HepG2 (cell line): ENCODE data around the gene SMTN. TPM values are rescaled to one million over a fixed set of nuclear protein-coding genes. Genes with fewer than 3 reads are reported as not detected.

Experiments
- ATF7-NPFF ChIP-seq: sonication (generic); formaldehyde crosslinking; IDR thresholded peaks from 2 replicates; pipeline ENCODE4 v1.8.1; 2023; ENCODE audit warnings: mild to moderate bottlenecking, low read depth, missing genetic modification reagents, moderate library complexity
- ATM ChIP-seq: fragments of 450-650 bp; IDR thresholded peaks from 2 replicates; pipeline ENCODE4 v1.7.1; 2017; ENCODE audit warnings: mild to moderate bottlenecking, borderline replicate concordance
- CBX5 ChIP-seq: sonication (generic); formaldehyde crosslinking; IDR thresholded peaks from 2 replicates; pipeline ENCODE4 v1.4.0; 2020; ENCODE audit warnings: missing genetic modification reagents, borderline replicate concordance
- FOXP1 ChIP-seq, 2 experiments: fragments of 450-650 bp in 1 of 2; IDR thresholded peaks; 2 replicates each; pipeline ENCODE4 v1.6.1; 2017 to 2018; ENCODE audit warnings: antibody characterized with exemption in 1 of 2
- HNRNPH1 ChIP-seq: fragments of 200-400 bp; formaldehyde crosslinking; optimal IDR thresholded peaks from 2 replicates; pipeline ENCODE3; 2017; ENCODE audit warnings: mild to moderate bottlenecking, low read depth, low read length
- HNRNPK ChIP-seq: fragments of 200-400 bp; formaldehyde crosslinking; IDR thresholded peaks from 2 replicates; pipeline ENCODE4 v1.6.1; 2018; ENCODE audit warnings: low read length, low read depth, moderate library complexity, mild to moderate bottlenecking; ENCODE audit not compliant: poor library complexity, severe bottlenecking
- ISL2 ChIP-seq: sonication (generic); formaldehyde crosslinking; IDR thresholded peaks from 2 replicates; pipeline ENCODE4 v1.5.0; 2020; ENCODE audit warnings: missing genetic modification reagents
- JARID2 ChIP-seq: sonication (generic); formaldehyde crosslinking; IDR thresholded peaks from 2 replicates; pipeline ENCODE4 v1.8.1; 2023; ENCODE audit warnings: missing genetic modification reagents, inconsistent platforms; ENCODE audit not compliant: insufficient replicate concordance
- MBD4 ChIP-seq: IDR thresholded peaks from 2 replicates; pipeline ENCODE4 v1.6.1; 2012; ENCODE audit warnings: low read length, inconsistent platforms, borderline replicate concordance
- MIER3 ChIP-seq: IDR thresholded peaks from 2 replicates; pipeline ENCODE4 v1.6.1; 2016; ENCODE audit warnings: missing compliant biosample characterization, borderline replicate concordance
- MXI1 ChIP-seq: IDR thresholded peaks from 3 replicates; pipeline ENCODE4 v1.6.1; 2012; ENCODE audit warnings: low read depth, low read length, inconsistent platforms, borderline replicate concordance
- ZFP37 ChIP-seq: sonication (generic); formaldehyde crosslinking; IDR thresholded peaks from 2 replicates; pipeline ENCODE4 v1.4.0; 2020; ENCODE audit warnings: missing genetic modification reagents, borderline replicate concordance
- ZNF180 ChIP-seq: sonication (generic); formaldehyde crosslinking; IDR thresholded peaks from 2 replicates; pipeline ENCODE4 v1.4.0; 2020; ENCODE audit warnings: low read depth, missing genetic modification reagents, borderline replicate concordance
- polyA plus RNA-seq, 8 experiments: library from polyadenylated mRNA; depleted of rRNA in 3 of 8; stranded (reverse) in 7 of 8; unstranded in 1 of 8; fragments of >200 nt; fragmentation: Illumina TruSeq in 4 of 8; extraction: Trizol in 4 of 8; gene quantifications; 2 replicates each; pipeline versions ENCODE4 v1.2.1 to v1.2.3, GENCODE V29; 2011 to 2016; ENCODE audit warnings: low read depth in 4 of 8, missing spikeins in 1 of 8, mixed read lengths in 1 of 8; ENCODE audit not compliant: insufficient read depth in 1 of 8
- total RNA-seq, 5 experiments: library from RNA; depleted of rRNA; stranded (reverse); fragments of >200 nt; fragmentation: Illumina TruSeq; extraction: Trizol; gene quantifications; 2 replicates each; pipeline ENCODE4 v1.2.3, GENCODE V29; 2016; ENCODE audit warnings: low read depth in 1 of 5
- TF ChIP-seq, protein P1 (sequence below), 2 experiments: fragments of 450-650 bp in 1 of 2; sonication (generic) in 1 of 2; formaldehyde crosslinking in 1 of 2; IDR thresholded peaks; 2 replicates each; pipeline versions ENCODE4 v1.6.1 to v1.8.0; 2016 to 2022; ENCODE audit warnings: antibody characterized with exemption in 1 of 2, mild to moderate bottlenecking in 1 of 2, missing genetic modification reagents in 1 of 2
- TF ChIP-seq, protein P2 (sequence below): sonication (generic); formaldehyde crosslinking; IDR thresholded peaks from 2 replicates; pipeline ENCODE4 v1.4.0; 2020; ENCODE audit warnings: low read depth, missing genetic modification reagents
- TF ChIP-seq, protein P3 (sequence below): sonication (generic); formaldehyde crosslinking; IDR thresholded peaks from 2 replicates; pipeline ENCODE4 v1.4.0; 2020; ENCODE audit warnings: missing genetic modification reagents

SMTN gene
- total and polyA plus RNA-seq, 2 of the 13 experiments (the other 11 are each of a cell fraction or from before 2014, with no cell fraction given): 14.7 to 26.1 TPM

DNA sequence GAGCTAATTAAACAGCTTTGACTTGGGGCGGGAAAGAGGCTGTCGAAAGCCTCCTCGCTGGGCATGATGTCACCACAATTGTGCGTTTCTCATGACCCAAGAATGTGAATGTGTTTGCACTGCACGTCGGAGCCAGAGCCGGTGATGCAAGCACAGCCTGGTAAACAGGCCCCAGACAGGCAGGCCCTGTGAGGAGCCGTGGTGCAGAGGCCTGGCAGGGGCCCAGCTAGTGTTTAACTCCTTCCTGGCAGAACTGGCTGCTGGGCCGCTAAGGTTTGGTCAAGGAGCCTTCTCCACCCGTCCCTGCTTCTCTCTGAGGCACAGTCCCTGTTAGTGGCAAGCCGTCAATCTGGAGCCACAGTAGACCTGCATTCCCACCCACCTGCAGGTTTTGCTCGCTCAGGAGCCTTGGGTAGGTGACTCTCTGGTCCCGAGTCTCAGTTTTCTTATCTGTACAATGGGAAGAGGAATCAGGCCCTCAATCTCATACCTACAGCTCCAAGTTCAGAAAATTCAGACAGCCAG is 25.4 kb upstream of the SMTN start (continued):
- TF ChIP-seq, protein P1, sequence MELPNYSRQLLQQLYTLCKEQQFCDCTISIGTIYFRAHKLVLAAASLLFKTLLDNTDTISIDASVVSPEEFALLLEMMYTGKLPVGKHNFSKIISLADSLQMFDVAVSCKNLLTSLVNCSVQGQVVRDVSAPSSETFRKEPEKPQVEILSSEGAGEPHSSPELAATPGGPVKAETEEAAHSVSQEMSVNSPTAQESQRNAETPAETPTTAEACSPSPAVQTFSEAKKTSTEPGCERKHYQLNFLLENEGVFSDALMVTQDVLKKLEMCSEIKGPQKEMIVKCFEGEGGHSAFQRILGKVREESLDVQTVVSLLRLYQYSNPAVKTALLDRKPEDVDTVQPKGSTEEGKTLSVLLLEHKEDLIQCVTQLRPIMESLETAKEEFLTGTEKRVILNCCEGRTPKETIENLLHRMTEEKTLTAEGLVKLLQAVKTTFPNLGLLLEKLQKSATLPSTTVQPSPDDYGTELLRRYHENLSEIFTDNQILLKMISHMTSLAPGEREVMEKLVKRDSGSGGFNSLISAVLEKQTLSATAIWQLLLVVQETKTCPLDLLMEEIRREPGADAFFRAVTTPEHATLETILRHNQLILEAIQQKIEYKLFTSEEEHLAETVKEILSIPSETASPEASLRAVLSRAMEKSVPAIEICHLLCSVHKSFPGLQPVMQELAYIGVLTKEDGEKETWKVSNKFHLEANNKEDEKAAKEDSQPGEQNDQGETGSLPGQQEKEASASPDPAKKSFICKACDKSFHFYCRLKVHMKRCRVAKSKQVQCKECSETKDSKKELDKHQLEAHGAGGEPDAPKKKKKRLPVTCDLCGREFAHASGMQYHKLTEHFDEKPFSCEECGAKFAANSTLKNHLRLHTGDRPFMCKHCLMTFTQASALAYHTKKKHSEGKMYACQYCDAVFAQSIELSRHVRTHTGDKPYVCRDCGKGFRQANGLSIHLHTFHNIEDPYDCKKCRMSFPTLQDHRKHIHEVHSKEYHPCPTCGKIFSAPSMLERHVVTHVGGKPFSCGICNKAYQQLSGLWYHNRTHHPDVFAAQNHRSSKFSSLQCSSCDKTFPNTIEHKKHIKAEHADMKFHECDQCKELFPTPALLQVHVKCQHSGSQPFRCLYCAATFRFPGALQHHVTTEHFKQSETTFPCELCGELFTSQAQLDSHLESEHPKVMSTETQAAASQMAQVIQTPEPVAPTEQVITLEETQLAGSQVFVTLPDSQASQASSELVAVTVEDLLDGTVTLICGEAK (IDR thresholded peaks at IDR 0.05): no peak
- TF ChIP-seq, protein P1 (CRISPR knock-in tag; IDR thresholded peaks at IDR 0.05): peak; percentile 84
- no peak for TF ChIP-seq HNRNPK
- no peak for TF ChIP-seq ATM
- peak; percentile 75; the same call in 1 of the 2 replicates for TF ChIP-seq ISL2 (CRISPR knock-in tag)
- TF ChIP-seq HNRNPH1: no peak
- TF ChIP-seq ATF7-NPFF (CRISPR knock-in tag): peak; percentile 79; the same call in 1 of the 2 replicates
- no peak for TF ChIP-seq MBD4
- no peak for TF ChIP-seq ZNF180 (CRISPR knock-in tag)
- TF ChIP-seq, protein P2, sequence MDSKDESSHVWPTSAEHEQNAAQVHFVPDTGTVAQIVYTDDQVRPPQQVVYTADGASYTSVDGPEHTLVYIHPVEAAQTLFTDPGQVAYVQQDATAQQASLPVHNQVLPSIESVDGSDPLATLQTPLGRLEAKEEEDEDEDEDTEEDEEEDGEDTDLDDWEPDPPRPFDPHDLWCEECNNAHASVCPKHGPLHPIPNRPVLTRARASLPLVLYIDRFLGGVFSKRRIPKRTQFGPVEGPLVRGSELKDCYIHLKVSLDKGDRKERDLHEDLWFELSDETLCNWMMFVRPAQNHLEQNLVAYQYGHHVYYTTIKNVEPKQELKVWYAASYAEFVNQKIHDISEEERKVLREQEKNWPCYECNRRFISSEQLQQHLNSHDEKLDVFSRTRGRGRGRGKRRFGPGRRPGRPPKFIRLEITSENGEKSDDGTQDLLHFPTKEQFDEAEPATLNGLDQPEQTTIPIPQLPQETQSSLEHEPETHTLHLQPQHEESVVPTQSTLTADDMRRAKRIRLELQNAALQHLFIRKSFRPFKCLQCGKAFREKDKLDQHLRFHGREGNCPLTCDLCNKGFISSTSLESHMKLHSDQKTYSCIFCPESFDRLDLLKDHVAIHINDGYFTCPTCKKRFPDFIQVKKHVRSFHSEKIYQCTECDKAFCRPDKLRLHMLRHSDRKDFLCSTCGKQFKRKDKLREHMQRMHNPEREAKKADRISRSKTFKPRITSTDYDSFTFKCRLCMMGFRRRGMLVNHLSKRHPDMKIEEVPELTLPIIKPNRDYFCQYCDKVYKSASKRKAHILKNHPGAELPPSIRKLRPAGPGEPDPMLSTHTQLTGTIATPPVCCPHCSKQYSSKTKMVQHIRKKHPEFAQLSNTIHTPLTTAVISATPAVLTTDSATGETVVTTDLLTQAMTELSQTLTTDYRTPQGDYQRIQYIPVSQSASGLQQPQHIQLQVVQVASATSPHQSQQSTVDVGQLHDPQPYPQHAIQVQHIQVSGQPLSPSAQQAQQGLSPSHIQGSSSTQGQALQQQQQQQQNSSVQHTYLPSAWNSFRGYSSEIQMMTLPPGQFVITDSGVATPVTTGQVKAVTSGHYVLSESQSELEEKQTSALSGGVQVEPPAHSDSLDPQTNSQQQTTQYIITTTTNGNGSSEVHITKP (CRISPR knock-in tag): peak; percentile 60
- TF ChIP-seq MIER3 (CRISPR knock-in tag): peak; percentile 97
- TF ChIP-seq, protein P3, sequence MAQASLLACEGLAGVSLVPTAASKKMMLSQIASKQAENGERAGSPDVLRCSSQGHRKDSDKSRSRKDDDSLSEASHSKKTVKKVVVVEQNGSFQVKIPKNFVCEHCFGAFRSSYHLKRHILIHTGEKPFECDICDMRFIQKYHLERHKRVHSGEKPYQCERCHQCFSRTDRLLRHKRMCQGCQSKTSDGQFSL (CRISPR knock-in tag): no peak; the same call in 1 of the 2 replicates
- TF ChIP-seq FOXP1 (IDR thresholded peaks at IDR 0.05): peak; percentile 94
- peak; percentile 97 for TF ChIP-seq FOXP1 (CRISPR knock-in tag; IDR thresholded peaks at IDR 0.05)
- no peak for TF ChIP-seq JARID2 (CRISPR knock-in tag)
- peak; percentile 26; the same call in 1 of the 3 replicates for TF ChIP-seq MXI1
- peak; percentile 59; the same call in 1 of the 2 replicates for TF ChIP-seq ZFP37 (CRISPR knock-in tag)
- TF ChIP-seq CBX5 (CRISPR knock-in tag): peak; percentile 95; the same call in 1 of the 2 replicates
